Fibroblast of pulmonary artery (primary cell): ENCODE data around the gene CD27.

Source experiments
- DNase-seq: peaks from one replicate; pipeline ENCODE4 v3.0.0-alpha.2; 2010; ENCODE audit warnings: low read depth
- H3K4me3 ChIP-seq: replicated peaks from 2 replicates; pipeline ENCODE4 v1.5.1; 2011; ENCODE audit warnings: low read depth, mild to moderate bottlenecking, control low read depth, low read length, moderate library complexity
- CTCF ChIP-seq: IDR thresholded peaks from 2 replicates; pipeline ENCODE4 v1.5.1; 2011; ENCODE audit warnings: mild to moderate bottlenecking, control low read depth, low read length, inconsistent platforms; ENCODE audit errors: missing control alignments

CD27 gene

GRCh38 chr12:6444704-6445688 lies at the start of gene CD27:
TSS of gene CD27 (plus strand) at chr12:6444955. CDS start at chr12:6445096, 141 bp downstream.
- no peak within 1 kb of the TSS for H3K4me3 ChIP-seq

GRCh38 chr12:6396031-6396430 lies 48.7 kb upstream of the CD27 start:
- DNase-seq, result no peak
- TF ChIP-seq CTCF, result no peak
- no peak overlapping the region for H3K4me3 ChIP-seq

More at GRCh38 chr12:6444704-6445688, at the start of gene CD27:
- no peak for TF ChIP-seq CTCF
- no peak for DNase-seq

- no peak for TF ChIP-seq CTCF
- no peak overlapping the region for H3K4me3 ChIP-seq
- no peak for DNase-seq
These were observed 44.7 kb upstream of the CD27 start for GRCh38 chr12:6399884-6400644.

GRCh38 chr12:6404390-6404789 lies 40.4 kb upstream of the CD27 start:
- DNase-seq, result no peak
- no peak for TF ChIP-seq CTCF

GRCh38 chr12:6405963-6406362 lies 38.8 kb upstream of the CD27 start:
- no peak for TF ChIP-seq CTCF
- H3K4me3 ChIP-seq, result no peak overlapping the region
- DNase-seq, result no peak

More at GRCh38 chr12:6404390-6404789, 40.4 kb upstream of the CD27 start:
- H3K4me3 ChIP-seq, result no peak overlapping the region

GRCh38 chr12:6407236-6407954 lies 37.4 kb upstream of the CD27 start:
- no peak overlapping the region for H3K4me3 ChIP-seq
- TF ChIP-seq CTCF, result no peak
- DNase-seq, result no peak
